ENCODE data around the gene PLPP2. TPM values are rescaled to one million over a fixed set of nuclear protein-coding genes. Genes with fewer than 3 reads are reported as not detected.

PLPP2 gene
- 26.2 TPM for total RNA-seq (ENCODE audit: unreplicated experiment)
- long read RNA-seq, transcript PLPP2-203 (6 exons, 1,383 nt), result major isoform, 26 of 30 reads
- long read RNA-seq, partial matches to known transcripts, result 2 of 30 reads
- long read RNA-seq, other reads (novel, unspliced or antisense), result 1 of 30 reads

GRCh38 chr19:291006-291521, at the start of gene PLPP2:
Gene PLPP2, minus strand, starts transcription at chr19:291403. Its CDS starts 67 bp downstream, at chr19:291336.
- Mint-ChIP-seq H3K9me3 (ENCODE audit: unreplicated experiment) (no peaks in the 10 kb centered on the region), H3K27ac (ENCODE audit: unreplicated experiment) (no peak within 1 kb of the TSS), H3K27me3 (ENCODE audit: unreplicated experiment) (peaks cover 16% of the 10 kb centered on the region), H3K4me1 (ENCODE audit: unreplicated experiment) (peaks cover 5% of the 10 kb centered on the region), H3K36me3 (ENCODE audit: low read depth, unreplicated experiment) (peaks cover 3% of the 10 kb centered on the region), H3K4me3 (ENCODE audit: unreplicated experiment) (peak within 1 kb of the TSS; percentile 80)
- DNase-seq (ENCODE audit: low spot score), result no peak
- TF ChIP-seq CTCF (IDR thresholded peaks at IDR 0.05; ENCODE audit: unreplicated experiment), result no peak

GRCh38 chr19:340620-341385, 49.6 kb upstream of the PLPP2 start:
- H3K4me3 Mint-ChIP-seq (ENCODE audit: unreplicated experiment), result peak overlapping the region; percentile 42

GRCh38 chr19:339262-339887, 48.2 kb upstream of the PLPP2 start:
- no peak overlapping the region for H3K27ac Mint-ChIP-seq (ENCODE audit: unreplicated experiment)
- H3K9me3 Mint-ChIP-seq (ENCODE audit: unreplicated experiment), result no peaks in the 10 kb centered on the region
- no peak for DNase-seq (ENCODE audit: low spot score)
- H3K36me3 Mint-ChIP-seq (ENCODE audit: low read depth, unreplicated experiment), result peaks cover 33% of the 10 kb centered on the region
- H3K27me3 Mint-ChIP-seq (ENCODE audit: unreplicated experiment), result peaks cover 17% of the 10 kb centered on the region
- no peak for TF ChIP-seq CTCF (IDR thresholded peaks at IDR 0.05; ENCODE audit: unreplicated experiment)
- H3K4me1 Mint-ChIP-seq (ENCODE audit: unreplicated experiment), result peaks cover 38% of the 10 kb centered on the region
- peak overlapping the region; percentile 49 for H3K4me3 Mint-ChIP-seq (ENCODE audit: unreplicated experiment)

More at GRCh38 chr19:340620-341385, 49.6 kb upstream of the PLPP2 start:
- Mint-ChIP-seq H3K9me3 (ENCODE audit: unreplicated experiment) (no peaks in the 10 kb centered on the region), H3K27me3 (ENCODE audit: unreplicated experiment) (peaks cover 21% of the 10 kb centered on the region), H3K4me1 (ENCODE audit: unreplicated experiment) (peaks cover 41% of the 10 kb centered on the region), H3K36me3 (ENCODE audit: low read depth, unreplicated experiment) (peaks cover 37% of the 10 kb centered on the region), H3K27ac (ENCODE audit: unreplicated experiment) (peak overlapping the region; percentile 83)
- no peak for DNase-seq (ENCODE audit: low spot score)
- no peak for TF ChIP-seq CTCF (IDR thresholded peaks at IDR 0.05; ENCODE audit: unreplicated experiment)

- Mint-ChIP-seq H3K9me3 (ENCODE audit: unreplicated experiment) (no peaks in the 10 kb centered on the region), H3K4me3 (ENCODE audit: unreplicated experiment) (no peak overlapping the region), H3K27ac (ENCODE audit: unreplicated experiment) (no peak overlapping the region), H3K4me1 (ENCODE audit: unreplicated experiment) (peaks cover 33% of the 10 kb centered on the region), H3K36me3 (ENCODE audit: low read depth, unreplicated experiment) (peaks cover 28% of the 10 kb centered on the region), H3K27me3 (ENCODE audit: unreplicated experiment) (peaks cover 12% of the 10 kb centered on the region)
- TF ChIP-seq CTCF (IDR thresholded peaks at IDR 0.05; ENCODE audit: unreplicated experiment), result no peak
- DNase-seq (ENCODE audit: low spot score), result no peak
These were observed 47.2 kb upstream of the PLPP2 start for GRCh38 chr19:338421-338820.

All from endothelial cell (in vitro differentiated cells).